SK-N-SH treated with all-trans-retinoic acid at 6 μM for 48 hours (cell line): ENCODE measurements around the gene SLC25A3.
A peak's percentile ranks its signal among the peaks of the same experiment; 100 is the strongest.

ENCODE experiments used
- ATAC-seq: fragments of 200-7000 bp; cut with Tn5 transposase; 3 replicates; pipeline ENCODE4 v1.9.1; 2020; ENCODE audit warnings: mild to moderate bottlenecking, moderate library complexity
- ARNTL ChIP-seq: fragments of 450-650 bp; formaldehyde crosslinking; IDR thresholded peaks from 2 replicates; pipeline ENCODE4 v1.5.0; 2020; ENCODE audit warnings: low read depth, mild to moderate bottlenecking, moderate library complexity, borderline replicate concordance
- BACH2 ChIP-seq: fragments of 250-450 bp; sonication (Bioruptor Pico); IDR thresholded peaks from 2 replicates; pipeline ENCODE4 v1.9.0; 2021; ENCODE audit warnings: mild to moderate bottlenecking, borderline replicate concordance
- CREB5 ChIP-seq: fragments of 250-450 bp; sonication (Bioruptor Pico); IDR thresholded peaks from 2 replicates; pipeline ENCODE4 v1.5.1; 2020; ENCODE audit warnings: low read depth, mild to moderate bottlenecking, moderate library complexity
- CSDC2 ChIP-seq: fragments of 250-450 bp; sonication (Bioruptor Pico); IDR thresholded peaks from 2 replicates; pipeline ENCODE4 v1.5.0; 2020; ENCODE audit warnings: mild to moderate bottlenecking, moderate library complexity
- CSRNP3 ChIP-seq: fragments of 250-450 bp; sonication (Bioruptor Pico); IDR thresholded peaks from 2 replicates; pipeline ENCODE4 v1.5.1; 2021; ENCODE audit warnings: mild to moderate bottlenecking, moderate library complexity
- ESRRG ChIP-seq: fragments of 250-450 bp; sonication (Bioruptor Pico); IDR thresholded peaks from 2 replicates; pipeline ENCODE4 v1.6.1; 2021; ENCODE audit warnings: mild to moderate bottlenecking
- GLIS3 ChIP-seq: fragments of 250-450 bp; sonication (Bioruptor Pico); IDR thresholded peaks from 2 replicates; pipeline ENCODE4 v1.5.0; 2020; ENCODE audit warnings: mild to moderate bottlenecking, moderate library complexity
- ISL1 ChIP-seq: fragments of 250-450 bp; sonication (Bioruptor Pico); IDR thresholded peaks from 2 replicates; pipeline ENCODE4 v2.1.2; 2022; ENCODE audit warnings: mild to moderate bottlenecking, moderate library complexity
- OSR1 ChIP-seq: fragments of 250-450 bp; sonication (Bioruptor Pico); IDR thresholded peaks from 2 replicates; pipeline ENCODE4 v1.8.0; 2022; ENCODE audit warnings: moderate library complexity, mild to moderate bottlenecking, inconsistent platforms
- PATZ1 ChIP-seq: fragments of 250-450 bp; sonication (Bioruptor Pico); IDR thresholded peaks from 2 replicates; pipeline ENCODE4 v1.8.0; 2020; ENCODE audit warnings: mild to moderate bottlenecking, moderate library complexity, borderline replicate concordance
- POU6F1 ChIP-seq: fragments of 250-450 bp; sonication (Bioruptor Pico); IDR thresholded peaks from 2 replicates; pipeline ENCODE4 v1.8.0; 2021; ENCODE audit warnings: low read depth, mild to moderate bottlenecking, moderate library complexity, borderline replicate concordance
- PPARA ChIP-seq: fragments of 250-450 bp; sonication (Bioruptor Pico); IDR thresholded peaks from 2 replicates; pipeline ENCODE4 v1.5.0; 2020; ENCODE audit warnings: mild to moderate bottlenecking, borderline replicate concordance
- RARB ChIP-seq: fragments of 250-450 bp; sonication (Bioruptor Pico); IDR thresholded peaks from 2 replicates; pipeline ENCODE4 v1.8.0; 2021; ENCODE audit warnings: mild to moderate bottlenecking, moderate library complexity
- SNAI2 ChIP-seq: fragments of 250-450 bp; sonication (Bioruptor Pico); IDR thresholded peaks from 2 replicates; pipeline ENCODE4 v1.5.0; 2020; ENCODE audit warnings: mild to moderate bottlenecking, moderate library complexity
- TCF4 ChIP-seq: fragments of 250-450 bp; sonication (Bioruptor Pico); IDR thresholded peaks from 2 replicates; pipeline ENCODE4 v1.8.0; 2021; ENCODE audit warnings: mild to moderate bottlenecking, moderate library complexity, borderline replicate concordance
- TOX ChIP-seq: fragments of 250-450 bp; sonication (Bioruptor Pico); IDR thresholded peaks from 2 replicates; pipeline ENCODE4 v1.8.0; 2021; ENCODE audit warnings: mild to moderate bottlenecking, moderate library complexity, borderline replicate concordance
- TSHZ2 ChIP-seq: fragments of 250-450 bp; sonication (Bioruptor Pico); IDR thresholded peaks from 2 replicates; pipeline ENCODE4 v1.5.0; 2020; ENCODE audit warnings: mild to moderate bottlenecking, moderate library complexity
- ZC3H10 ChIP-seq: fragments of 250-450 bp; sonication (Bioruptor Pico); IDR thresholded peaks from 2 replicates; pipeline ENCODE4 v1.5.1; 2021; ENCODE audit warnings: mild to moderate bottlenecking, moderate library complexity
- ZFP3 ChIP-seq: fragments of 250-450 bp; sonication (Bioruptor Pico); IDR thresholded peaks from 2 replicates; pipeline ENCODE4 v1.5.0; 2020; ENCODE audit warnings: mild to moderate bottlenecking, moderate library complexity
- ZFP30 ChIP-seq: fragments of 450-650 bp; formaldehyde crosslinking; IDR thresholded peaks from 2 replicates; pipeline ENCODE4 v1.5.0; 2022; ENCODE audit warnings: mild to moderate bottlenecking, moderate library complexity
- ZNF565 ChIP-seq: fragments of 450-650 bp; formaldehyde crosslinking; conservative IDR thresholded peaks from 2 replicates; pipeline ENCODE4 v1.5.0; 2020; ENCODE audit warnings: low read depth, mild to moderate bottlenecking, moderate library complexity
- ZNF8 ChIP-seq: fragments of 450-650 bp; formaldehyde crosslinking; IDR thresholded peaks from 2 replicates; pipeline ENCODE4 v1.5.0; 2020; ENCODE audit warnings: mild to moderate bottlenecking, moderate library complexity

SLC25A3 gene

GRCh38 chr12:98618952-98619351, 25.5 kb downstream of the SLC25A3 start:
- ATAC-seq = no peak
- TF ChIP-seq ZNF565 (CRISPR knock-in tag) (no peak), ZNF8 (CRISPR knock-in tag) (no peak), TCF4 (no peak), TSHZ2 (CRISPR knock-in tag) (no peak), CSDC2 (no peak), SNAI2 (CRISPR knock-in tag) (no peak), ESRRG (CRISPR knock-in tag) (no peak), GLIS3 (no peak), ZC3H10 (no peak), CSRNP3 (CRISPR knock-in tag) (no peak), TOX (CRISPR knock-in tag) (no peak), POU6F1 (no peak), PPARA (CRISPR knock-in tag) (no peak)
- TF ChIP-seq, all 23 proteins: peak for 0

- TF ChIP-seq OSR1 (CRISPR knock-in tag) (no peak), ESRRG (CRISPR knock-in tag) (no peak), ISL1 (peak; percentile 74)
- ATAC-seq = peak; percentile 95
Observed at GRCh38 chr12:98635657-98636323, 42.3 kb downstream of the SLC25A3 start.

GRCh38 chr12:98637068-98637467, 43.6 kb downstream of the SLC25A3 start:
- ATAC-seq = no peak
- TF ChIP-seq GLIS3 (no peak), TSHZ2 (CRISPR knock-in tag) (no peak), POU6F1 (no peak), ARNTL (CRISPR knock-in tag) (no peak), SNAI2 (CRISPR knock-in tag) (no peak), ZNF8 (CRISPR knock-in tag) (no peak), ISL1 (no peak), PATZ1 (CRISPR knock-in tag) (no peak), CSRNP3 (CRISPR knock-in tag) (no peak), TCF4 (no peak), CREB5 (no peak), RARB (CRISPR knock-in tag) (no peak), ESRRG (CRISPR knock-in tag) (no peak), ZFP30 (CRISPR knock-in tag) (no peak), CSDC2 (no peak), BACH2 (CRISPR knock-in tag) (no peak), ZFP3 (CRISPR knock-in tag) (no peak)
